Stimulated activated CD8-positive, alpha-beta memory T cell treated with anti-CD3 and anti-CD28 coated beads, Interleukin-7, amount 100 ng/mL, for 48 hours (primary cell): Measurements from ENCODE around the gene TNFRSF1A.

Experiments
- DNase-seq, 2 donors: peaks; one replicate each; pipeline ENCODE4 v3.0.0-alpha.2; 2020; ENCODE audit warnings: low read depth in 1 of 2; ENCODE audit errors: extremely low read depth in 1 of 2

Gene TNFRSF1A

DNA sequence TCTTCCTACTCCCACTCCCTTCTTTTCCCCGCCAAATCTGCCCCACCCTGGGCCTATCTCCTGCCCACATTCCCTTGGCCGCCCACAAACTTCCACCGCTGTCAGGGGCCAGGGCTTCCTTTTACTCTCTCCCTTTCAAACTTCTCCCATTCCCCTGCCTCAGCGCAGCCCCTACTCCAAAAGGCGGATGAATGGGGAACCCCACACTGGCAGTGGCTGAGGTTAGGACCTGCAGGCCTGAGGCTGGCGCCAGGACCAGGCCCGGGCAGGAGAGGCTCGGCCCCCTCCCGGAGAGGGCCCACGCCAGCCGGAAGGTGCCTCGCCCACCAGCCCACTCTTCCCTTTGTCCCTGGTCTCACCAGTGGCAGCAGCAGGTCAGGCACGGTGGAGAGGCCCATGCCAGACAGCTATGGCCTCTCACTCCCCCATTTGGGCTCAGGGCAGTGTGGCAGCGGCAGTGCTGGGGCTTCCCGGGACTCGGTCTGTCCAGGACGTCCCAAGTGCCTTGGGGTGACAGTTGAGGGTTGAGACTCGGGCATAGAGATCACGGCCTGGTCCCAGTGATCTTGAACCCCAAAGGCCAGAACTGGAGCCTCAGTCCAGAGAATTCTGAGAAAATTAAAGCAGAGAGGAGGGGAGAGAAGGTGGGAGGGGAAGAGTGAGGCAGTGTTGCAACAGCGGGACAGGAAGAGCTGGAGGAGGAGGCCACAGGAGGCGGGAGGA is at the start of gene TNFRSF1A:
Gene TNFRSF1A (minus strand): TSS at position 660 of the 723 bp plus-strand sequence. CDS start 262 bp downstream, at position 398.
- no peak for DNase-seq

DNA sequence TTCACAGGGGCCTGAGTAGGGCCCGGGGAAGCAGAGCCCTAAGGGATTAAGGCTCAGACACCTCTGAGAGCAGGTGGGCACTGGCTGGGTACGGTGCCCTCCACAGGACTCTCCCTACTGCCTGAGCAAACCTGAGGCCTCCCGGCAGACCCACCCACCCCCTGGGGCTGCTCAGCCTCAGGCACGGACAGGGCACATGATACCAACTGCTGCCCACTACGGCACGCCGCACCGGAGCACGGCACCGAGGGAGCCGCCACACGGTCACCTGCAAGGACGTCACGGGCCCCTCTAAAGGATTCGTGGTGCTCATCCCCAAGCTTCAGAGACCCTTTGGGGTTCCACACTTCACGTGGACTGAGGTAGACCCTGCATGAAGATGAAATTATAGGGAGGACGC is 49.1 kb upstream of the TNFRSF1A start:
- no peak for DNase-seq

DNA sequence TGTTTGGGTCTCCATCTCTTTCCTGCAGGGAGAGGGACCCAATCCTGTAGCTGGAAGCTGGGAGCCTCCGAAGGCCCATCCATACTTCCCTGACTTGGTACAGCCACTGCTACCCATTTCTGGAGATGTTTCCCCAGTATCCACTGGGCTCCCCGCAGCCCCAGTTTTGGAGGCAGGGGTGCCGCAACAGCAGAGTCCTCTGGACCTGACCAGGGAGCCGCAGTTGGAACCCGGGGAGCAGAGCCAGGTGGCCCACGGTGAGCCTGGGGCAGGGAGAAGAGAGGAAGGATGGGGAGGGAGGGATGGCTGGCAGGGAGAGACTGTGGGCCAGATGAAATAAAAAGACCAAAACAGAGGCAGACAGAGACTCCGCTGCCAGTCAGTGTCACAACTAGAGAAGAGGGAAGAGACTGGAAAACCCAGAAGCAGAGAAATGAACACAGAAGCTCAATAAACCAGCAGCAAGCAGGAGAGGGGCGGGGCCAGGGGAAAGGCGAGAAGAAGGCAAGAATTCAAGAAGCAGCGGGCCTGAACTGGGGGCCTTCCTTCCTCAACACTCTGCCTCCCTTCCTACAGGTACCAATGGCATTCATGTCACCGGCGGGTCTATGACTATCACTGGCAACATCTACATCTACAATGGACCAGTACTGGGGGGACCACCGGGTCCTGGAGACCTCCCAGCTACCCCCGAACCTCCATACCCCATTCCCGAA is 48.4 kb upstream of the TNFRSF1A start:
- DNase-seq, result no peak

DNA sequence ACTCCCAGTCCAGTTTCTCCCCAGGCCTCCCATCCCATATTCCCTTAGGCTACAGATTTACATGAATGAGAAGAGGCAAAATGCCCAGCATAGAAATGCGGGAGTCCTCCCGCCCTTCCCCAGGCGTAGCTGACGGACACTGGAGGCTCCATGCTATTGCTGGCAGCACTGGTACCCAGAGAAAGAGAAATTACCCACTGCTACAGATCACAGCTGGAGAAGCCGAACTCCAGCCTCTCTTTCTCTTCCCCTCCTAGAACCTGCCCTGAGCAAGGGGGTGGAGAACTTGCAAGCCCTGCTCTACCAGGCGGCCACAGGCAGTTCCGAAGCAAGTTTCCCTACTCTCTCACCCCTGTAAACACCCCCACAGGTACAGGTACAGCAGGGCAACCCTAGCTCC is 45.7 kb upstream of the TNFRSF1A start:
- no peak for DNase-seq

DNA sequence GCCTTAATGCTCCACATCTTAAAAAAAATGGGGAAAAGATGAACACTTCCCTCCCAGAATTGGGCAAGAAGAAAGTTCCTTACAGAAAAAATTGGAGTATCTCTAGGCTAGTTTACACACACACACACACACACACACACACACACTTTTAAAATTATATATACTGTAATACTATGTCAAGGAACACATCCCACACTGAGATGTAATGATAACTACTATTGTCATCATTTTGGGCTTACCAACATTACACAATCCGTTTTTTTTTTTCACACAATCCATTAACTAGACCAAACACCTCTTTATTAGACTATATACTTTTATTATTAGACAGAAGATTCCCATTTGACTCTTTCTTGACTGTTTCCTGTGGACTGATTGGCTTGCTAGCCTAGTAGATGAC is 44.6 kb upstream of the TNFRSF1A start:
- no peak for DNase-seq

DNA sequence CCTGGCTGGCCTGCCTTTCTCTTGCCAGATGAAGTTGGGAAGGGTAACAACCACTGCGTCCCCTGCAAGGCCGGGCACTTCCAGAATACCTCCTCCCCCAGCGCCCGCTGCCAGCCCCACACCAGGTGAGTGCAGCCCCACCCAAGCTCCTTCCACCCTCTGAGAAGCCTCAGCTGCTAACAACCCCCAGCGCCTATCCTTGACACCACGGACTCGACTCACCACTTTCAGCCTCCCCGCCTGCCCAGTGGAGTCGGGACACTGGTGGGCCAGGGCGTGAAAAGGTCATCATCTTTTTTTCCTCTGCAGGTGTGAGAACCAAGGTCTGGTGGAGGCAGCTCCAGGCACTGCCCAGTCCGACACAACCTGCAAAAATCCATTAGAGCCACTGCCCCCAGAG is 44.2 kb upstream of the TNFRSF1A start:
- no peak for DNase-seq

DNA sequence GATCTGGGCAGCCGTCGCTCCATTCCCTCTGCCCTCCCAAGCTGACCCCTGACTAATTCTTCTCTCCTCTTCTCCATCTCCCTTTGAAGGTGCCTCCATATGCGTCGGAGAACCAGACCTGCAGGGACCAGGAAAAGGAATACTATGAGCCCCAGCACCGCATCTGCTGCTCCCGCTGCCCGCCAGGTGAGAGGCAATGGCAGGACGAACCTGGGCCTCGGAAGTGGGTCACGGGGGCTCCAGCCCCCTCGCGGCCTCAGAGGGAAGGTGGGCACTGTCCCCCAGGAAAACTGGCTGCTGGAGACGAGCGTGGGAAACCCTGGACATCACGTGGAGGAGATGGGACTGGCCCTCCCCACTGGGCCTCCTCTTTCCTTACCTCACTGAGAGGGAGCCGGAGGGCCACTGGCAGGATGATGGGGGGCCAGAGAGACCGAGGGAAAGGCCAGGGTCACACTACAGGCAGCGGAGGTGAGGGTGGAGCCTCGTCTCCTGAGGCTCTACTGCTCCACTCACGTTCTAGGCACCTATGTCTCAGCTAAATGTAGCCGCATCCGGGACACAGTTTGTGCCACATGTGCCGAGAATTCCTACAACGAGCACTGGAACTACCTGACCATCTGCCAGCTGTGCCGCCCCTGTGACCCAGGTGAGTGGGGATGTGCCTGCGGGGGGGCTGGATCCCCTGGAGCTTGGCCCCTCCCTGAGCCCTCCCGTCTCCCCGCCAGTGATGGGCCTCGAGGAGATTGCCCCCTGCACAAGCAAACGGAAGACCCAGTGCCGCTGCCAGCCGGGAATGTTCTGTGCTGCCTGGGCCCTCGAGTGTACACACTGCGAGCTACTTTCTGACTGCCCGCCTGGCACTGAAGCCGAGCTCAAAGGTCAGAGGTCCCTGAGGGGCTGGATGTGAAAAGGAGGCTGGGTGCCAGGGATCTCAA is 42.9 kb upstream of the TNFRSF1A start:
- no peak for DNase-seq

DNA sequence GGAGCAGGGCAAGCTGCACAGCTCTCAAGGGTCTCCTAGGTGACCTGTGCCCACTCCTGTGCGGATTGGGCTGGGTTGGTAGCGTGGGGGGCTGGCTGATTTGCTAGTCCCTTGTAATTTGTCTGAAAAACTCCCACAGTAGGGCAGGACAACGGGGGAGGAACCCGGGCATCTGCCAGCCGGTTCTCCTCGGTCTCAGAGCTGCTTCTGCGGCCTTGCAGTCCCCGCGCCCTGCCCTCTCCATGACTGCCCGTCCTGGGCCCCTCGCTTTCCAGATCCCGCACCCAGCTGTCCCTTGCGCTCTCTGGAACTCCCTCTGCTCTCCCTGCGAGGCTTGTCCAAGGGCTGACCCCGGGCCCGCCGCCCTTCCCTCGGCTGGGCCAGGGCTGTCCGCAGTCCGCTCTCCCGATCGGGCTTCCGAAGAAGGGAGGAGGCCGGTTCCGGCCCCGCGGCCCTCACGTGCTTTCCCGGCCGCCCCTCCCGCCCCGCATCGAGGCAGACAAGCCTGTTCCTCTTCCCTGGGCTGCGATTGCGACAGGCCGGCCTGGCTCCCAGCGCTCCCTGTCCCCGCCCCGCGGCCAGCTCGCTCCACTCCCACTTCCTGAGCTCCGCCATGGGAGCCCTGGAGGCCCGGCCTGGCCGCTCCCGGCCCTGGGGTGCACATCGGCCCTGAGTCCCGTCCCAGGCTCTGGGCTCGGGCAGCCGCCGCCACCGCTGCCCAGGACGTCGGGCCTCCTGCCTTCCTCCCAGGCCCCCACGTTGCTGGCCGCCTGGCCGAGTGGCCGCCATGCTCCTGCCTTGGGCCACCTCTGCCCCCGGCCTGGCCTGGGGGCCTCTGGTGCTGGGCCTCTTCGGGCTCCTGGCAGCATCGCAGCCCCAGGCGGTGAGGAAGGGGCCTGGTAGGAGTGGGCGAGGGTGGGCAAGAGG is 42.0 kb upstream of the TNFRSF1A start, which contains the start of gene LTBR:
Gene LTBR (plus strand): TSS at position 591 of the 927 bp plus-strand sequence. CDS start 197 bp downstream, at position 788.
- DNase-seq, result no peak

DNA sequence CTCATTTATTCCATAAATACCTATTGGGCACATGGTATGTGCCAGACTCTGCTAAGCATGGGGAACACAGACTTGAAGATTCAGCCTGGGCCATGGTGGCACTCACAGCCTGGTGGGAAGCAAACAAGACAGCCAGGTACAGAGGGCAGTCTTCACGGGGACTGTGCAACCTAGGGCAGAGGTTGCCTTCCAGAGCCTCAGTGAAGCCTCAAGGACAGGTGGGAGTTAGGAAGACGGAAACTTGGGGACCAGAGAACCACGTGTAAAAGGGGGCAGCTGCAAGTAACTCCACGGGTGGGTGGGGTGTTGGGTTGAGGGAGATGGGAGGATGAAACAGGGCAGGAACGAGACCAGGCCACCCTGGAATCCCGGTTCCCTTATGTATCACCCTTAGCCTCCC is 41.1 kb upstream of the TNFRSF1A start:
- no peak for DNase-seq

DNA sequence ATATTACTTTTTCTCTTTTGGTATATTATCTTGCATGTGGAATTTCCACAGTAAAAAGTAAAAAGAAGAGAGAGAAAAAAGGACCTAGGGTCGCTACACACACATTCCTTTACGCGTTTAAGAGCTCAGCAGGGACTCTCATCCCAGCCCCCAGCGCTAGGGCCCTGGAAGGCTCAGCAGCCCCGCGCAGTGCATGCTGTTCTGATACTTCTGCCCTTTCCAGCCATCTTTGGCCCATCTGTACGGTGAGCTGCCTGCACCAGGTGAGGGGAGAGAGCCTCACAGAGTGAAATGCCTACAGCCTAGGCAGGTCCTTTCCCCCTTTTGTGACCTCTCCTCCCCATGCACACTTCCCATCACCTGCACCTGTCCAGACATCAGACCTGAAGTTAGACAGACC is 40.5 kb upstream of the TNFRSF1A start:
- DNase-seq, result no peak

DNA sequence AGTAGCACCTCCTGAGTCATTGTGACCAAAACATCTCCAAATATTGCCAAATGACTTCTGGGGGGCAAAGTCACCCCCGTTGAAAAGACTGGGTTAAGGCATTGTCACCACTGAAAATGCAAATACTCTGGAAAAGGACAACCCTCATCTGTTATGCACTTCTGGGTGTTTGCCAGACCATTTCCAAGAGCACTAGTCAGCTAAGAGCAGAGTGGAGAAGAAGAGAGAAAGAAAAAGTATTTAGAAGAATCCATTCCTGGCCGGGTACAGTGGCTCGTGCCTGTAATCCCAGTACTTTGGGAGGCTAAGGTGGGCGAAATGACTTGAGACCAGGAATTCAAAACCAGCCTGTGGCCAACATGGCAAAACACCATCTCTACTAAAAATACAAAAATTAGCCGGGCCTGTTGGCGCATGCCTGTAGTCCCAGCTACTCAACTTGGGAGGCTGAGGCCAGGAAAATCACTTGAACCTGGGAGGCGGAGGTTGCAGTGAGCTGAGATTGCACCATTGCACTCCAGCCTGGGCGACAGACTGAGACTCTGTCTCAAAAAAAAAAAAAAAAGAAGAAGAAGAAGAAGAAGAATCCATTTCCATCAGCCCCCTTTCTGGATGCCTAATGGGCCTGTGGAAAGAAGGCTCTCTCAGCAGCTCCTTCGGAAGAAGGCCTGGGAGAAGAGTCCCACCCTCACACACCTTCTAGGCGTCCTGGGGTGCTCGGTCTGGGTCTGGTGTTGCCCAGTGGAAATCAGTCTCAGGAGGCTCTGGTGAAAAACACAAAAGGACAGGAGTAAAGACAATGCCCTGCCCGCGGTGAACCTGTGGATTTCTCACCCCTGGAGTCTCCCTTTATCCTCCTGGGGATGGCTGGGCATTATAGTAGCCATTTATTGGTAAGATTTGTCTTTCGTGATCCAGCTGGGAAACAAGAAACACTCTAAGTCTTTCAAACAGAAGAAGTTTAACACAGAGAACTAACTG is 38.6 kb upstream of the TNFRSF1A start:
- no peak for DNase-seq

DNA sequence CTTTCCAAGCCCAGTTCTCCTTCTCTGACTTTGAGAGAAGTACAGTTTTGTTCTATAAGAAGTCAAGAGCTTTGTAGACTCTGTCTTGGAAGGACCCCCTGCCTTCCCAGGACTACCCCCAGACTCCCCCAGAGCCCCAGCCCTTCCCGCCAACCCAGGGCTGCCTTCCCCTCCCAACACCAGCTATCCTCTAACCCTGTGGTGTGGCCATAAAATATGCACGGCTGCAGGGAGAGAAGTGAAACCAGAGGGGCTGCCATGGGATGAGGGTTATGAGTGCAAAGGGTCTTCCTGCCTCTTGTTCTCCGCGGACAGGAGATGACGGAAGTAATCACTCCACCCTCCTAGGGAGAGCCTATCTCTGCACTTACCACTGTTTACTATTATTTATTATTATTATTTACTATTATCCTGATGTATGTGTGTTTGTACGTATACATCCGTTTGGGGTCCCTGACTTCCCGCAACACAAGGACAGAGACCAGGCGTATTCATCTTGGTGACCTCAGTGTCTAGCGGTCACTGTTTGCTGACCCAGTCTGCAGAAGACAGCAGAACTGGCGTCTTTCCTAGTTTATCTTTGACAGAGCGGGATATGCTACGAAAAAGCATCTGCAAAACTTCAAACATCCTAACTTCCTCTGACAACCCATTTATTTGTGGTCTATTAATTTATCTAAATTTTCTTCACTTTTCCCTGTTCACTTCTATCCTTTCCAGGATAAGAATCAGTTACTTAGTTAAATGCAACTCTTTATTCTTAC is 37.0 kb upstream of the TNFRSF1A start:
- no peak for DNase-seq

DNA sequence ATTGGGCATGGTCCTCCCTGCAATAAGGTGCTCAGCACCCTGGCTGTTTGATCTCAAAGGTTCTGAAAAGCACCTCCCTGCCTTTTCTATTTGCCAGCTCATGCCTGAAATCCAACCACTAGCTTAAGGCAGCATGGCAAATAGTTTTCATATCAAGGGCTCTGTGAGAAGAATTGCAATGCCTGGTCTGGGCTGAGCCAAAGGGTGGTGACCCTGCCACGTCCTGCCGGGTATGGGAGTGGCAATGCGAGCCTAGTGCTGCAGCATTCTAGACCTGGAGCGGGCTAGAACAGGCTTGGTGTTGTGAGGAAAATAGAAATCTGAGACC is 35.8 kb upstream of the TNFRSF1A start:
- DNase-seq, result no peak

DNA sequence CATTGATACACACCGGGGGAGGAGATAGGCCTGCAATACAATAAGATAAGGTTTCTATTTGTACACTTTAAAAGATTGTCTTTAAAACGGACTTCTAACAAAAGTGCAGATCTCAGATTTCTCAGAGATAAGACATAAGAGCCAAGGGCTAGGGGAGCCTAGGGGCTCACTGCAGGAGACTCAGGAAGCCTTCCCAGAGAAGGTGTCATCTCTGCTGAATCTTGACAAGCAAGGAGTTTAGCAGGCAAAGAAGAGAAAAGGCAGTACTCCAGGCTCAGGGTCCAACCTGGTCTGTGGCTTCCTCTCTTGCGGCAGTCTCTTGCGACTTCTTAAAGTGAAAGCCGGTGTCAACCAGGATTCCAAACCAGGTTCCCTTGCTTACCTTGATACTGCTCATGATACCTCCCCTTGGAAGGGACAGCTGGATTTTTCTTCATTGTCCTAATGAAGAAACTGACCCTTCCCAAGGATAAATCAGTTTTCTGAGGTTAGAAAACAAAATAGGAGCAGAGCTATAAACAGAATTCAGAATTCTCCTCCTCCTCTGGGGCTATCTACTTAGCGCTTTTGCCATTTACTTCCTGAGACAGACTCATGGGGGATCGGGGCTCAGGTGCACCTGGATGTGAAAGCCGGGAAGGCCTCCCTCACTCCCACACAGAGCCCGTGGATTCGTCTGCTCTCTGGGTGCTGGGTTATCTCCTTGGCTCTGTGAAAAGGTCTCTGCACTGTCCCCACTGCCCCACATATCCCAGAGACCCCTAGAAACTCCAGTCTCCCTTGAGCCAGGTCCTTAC is 35.2 kb upstream of the TNFRSF1A start:
- no peak for DNase-seq

DNA sequence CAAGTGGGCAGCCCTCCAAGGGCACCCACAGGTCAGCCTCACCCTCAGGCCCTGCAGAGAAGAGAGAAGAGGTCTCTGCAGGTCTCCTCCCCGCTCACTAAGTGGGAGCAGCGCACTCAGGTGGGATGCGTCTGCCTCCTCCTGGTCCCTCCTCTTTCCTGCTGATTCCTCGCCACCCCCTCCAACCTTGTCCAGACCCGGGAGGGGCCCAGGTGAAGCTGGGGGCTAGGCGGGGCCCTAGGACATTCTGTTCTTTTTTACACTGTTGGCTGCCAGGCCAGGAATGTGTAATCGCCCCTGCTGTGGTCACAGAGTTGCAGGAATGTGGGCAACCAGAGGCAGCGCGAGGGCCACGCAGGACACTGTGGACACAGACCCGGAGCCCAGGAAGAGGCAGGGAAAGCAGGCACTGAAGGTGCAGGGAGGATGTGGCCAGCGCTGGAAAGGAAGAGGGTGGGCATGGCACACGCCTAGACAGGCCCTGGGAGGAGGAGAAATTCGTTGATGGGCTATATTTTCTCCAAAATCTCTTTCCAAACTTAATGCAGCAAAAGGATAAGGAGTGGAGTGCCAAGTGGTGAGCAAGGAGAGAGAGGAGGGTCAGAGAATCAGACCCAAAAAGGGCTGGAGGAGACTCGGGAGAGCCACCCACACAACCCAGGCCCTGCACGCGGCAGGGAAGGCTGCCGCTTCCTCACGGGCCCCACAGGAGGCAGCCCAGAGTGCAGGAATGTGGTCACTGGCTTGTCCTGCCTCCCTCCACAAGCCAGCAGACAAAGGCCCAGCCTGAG is 34.4 kb upstream of the TNFRSF1A start:
- no peak for DNase-seq

DNA sequence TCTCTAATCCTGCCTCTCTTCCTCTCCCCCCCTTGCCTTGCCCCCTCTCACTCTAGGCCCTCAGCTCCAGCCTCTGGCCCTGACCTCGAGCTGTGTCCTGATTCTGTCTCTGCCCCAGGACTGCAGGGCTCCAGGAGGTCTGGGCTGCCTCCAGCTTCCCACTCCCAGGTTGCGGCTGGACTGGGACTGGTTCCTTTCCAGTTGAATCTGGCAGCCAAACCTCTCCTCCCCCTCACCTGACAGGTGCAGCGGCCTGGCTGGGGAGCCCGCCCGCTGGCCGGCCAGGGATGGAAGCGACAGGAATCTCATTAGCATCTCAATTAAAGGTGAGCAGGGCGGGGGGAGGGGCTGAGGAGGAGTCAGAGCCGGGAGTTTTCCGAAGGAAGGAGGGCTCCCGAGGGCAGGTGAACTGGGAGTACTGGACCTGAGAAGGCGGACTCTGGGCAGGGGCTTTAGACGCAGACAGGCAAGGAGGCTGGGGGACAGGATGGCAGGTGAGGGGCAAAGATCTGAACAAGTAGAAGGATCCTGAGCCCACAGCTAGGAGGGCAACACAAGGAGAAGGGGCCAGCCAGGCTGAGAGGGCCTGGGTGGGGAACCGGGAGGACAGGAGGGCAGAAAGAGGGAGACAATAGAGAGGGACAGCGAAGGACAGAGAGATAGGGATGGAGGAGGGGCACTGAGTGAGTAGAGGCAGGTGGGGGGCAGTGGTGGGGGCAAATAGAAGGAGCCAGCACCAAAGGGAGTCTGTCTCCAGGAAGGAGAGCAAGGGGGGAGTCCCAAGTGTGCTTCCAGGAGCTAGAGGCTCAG is 33.6 kb upstream of the TNFRSF1A start, which contains the start of gene SCNN1A:
Gene SCNN1A (minus strand): TSS at position 295 of the 810 bp plus-strand sequence. CDS start 780 bp downstream, outside the sequence.
- no peak for DNase-seq
